GM12801 (cell line): Measurements from ENCODE around the gene SCEL.

ENCODE experiments used
- CTCF ChIP-seq: IDR thresholded peaks from one replicate; pipeline ENCODE4 v1.5.1; 2011; ENCODE audit warnings: control low read depth; ENCODE audit not compliant: insufficient read length; ENCODE audit errors: extremely low read depth

Gene SCEL

GRCh38 chr13:77596777-77597176, 61.3 kb downstream of the SCEL start:
- TF ChIP-seq CTCF: no peak

GRCh38 chr13:77599351-77599750, 63.8 kb downstream of the SCEL start:
- TF ChIP-seq CTCF: no peak

GRCh38 chr13:77600701-77601100, 65.2 kb downstream of the SCEL start:
- no peak for TF ChIP-seq CTCF

GRCh38 chr13:77611068-77611467, 75.6 kb downstream of the SCEL start:
- no peak for TF ChIP-seq CTCF

GRCh38 chr13:77616027-77616426, 80.5 kb downstream of the SCEL start:
- no peak for TF ChIP-seq CTCF

- TF ChIP-seq CTCF: no peak
These were observed 84.1 kb downstream of the SCEL start for GRCh38 chr13:77619655-77620054.

- TF ChIP-seq CTCF: no peak
These were observed 84.6 kb downstream of the SCEL start for GRCh38 chr13:77620138-77620537.

- no peak for TF ChIP-seq CTCF
These were observed 88.3 kb downstream of the SCEL start for GRCh38 chr13:77623806-77624205.
